HG02970 (cell line): Measurements from ENCODE around the gene INPP4A.
A peak's percentile ranks its signal among the peaks of the same experiment; 100 is the strongest.

Experiments used
- ATAC-seq: cut with Tn5 transposase; IDR thresholded peaks from one replicate; pipeline ENCODE4 v1.9.1; 2021; ENCODE audit warnings: mild to moderate bottlenecking, moderate library complexity, moderate number of reproducible peaks; ENCODE audit not compliant: unreplicated experiment, low FRiP score

Gene INPP4A

DNA sequence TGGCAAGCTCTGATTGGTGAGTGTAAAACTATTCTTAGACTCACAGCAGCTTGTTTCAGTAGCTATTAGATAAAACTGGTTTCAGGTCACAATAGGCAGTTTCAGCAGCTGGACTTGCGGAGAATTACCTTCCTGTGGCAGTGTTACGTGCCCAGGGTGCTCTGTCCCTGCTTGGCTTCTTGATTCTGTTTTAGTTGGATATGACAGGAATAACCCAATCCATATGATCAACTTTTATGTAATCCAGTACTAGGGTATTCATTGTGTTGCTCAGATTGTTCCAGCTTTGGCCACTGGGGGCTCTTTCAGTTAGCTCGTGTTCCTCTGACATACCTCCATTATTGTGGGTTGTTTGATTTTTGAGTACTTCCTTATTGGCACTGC, 43.1 kb downstream of the INPP4A start:
- ATAC-seq: peak; percentile 34

GRCh38 chr2:98488252-98488651, 43.6 kb downstream of the INPP4A start:
- ATAC-seq: no peak

DNA sequence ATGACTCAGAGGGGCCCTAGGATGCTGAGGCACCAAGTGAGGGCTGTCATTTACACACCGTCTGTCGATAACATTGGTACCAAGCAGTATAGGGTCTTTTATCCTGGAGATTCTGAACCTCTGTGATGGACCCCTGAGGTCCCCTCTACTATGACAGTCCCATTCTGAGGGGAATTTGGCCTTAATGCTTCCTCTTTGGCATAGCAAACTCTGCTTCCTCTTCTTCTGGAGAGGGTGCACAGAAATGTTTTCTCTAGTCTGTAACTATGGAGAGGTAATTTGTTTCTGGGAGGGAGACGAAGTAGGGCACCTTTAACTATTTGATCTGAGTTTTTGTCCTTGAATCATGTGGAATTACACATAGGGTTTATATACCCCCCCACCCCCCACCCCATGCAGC, 44.8 kb downstream of the INPP4A start:
- ATAC-seq: no peak

DNA sequence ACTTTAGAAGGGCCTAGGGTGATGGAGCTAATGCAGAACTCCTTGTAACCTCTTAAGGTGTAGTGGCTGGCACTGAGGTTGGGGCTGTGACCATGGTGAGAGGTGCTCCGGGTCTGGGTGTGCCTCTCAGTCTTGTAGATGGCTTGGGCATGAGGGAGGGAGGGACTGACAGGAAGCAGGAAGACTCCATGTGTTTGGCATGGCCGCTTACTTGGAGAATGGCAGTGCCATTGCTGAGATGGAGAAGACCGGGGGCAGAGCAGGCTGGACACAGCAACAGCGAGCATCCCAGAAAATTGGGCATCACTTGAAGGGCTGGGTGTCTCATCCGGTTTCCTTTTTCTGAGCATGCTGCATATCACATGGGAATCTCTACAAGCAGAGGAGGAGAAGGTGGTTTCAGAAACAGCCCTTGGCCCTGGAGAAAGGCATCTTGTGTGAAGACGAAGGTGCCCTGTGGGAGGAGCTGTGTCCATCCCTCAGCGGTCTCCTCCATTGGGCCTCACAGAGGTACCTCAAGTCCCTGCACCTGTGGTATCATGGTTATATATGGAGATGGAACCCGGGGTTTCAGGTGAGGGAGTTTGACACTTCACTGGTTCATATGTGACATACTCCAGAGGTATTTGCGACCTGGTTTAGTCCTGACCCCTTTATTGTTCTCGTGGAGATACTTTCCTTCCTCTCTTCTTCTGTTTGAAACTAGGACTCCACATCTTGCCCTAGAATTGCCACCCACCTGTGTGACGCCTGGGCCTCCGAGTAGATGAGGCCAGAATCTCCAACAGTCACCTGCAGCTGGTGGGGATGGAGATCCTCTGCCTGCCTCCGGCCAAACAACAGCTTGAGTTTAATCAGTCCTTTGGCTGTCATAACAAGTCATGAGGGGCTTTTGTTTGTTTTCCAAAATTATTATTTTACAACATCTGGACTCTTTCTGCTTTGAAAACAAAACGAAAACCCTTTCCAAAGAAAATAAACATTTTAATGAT, 45.6 kb downstream of the INPP4A start:
- no peak for ATAC-seq

- ATAC-seq: no peak
These were observed 47.8 kb downstream of the INPP4A start for GRCh38 chr2:98492441-98492840.

- no peak for ATAC-seq
These were observed 50.0 kb downstream of the INPP4A start for GRCh38 chr2:98494699-98495098.

DNA sequence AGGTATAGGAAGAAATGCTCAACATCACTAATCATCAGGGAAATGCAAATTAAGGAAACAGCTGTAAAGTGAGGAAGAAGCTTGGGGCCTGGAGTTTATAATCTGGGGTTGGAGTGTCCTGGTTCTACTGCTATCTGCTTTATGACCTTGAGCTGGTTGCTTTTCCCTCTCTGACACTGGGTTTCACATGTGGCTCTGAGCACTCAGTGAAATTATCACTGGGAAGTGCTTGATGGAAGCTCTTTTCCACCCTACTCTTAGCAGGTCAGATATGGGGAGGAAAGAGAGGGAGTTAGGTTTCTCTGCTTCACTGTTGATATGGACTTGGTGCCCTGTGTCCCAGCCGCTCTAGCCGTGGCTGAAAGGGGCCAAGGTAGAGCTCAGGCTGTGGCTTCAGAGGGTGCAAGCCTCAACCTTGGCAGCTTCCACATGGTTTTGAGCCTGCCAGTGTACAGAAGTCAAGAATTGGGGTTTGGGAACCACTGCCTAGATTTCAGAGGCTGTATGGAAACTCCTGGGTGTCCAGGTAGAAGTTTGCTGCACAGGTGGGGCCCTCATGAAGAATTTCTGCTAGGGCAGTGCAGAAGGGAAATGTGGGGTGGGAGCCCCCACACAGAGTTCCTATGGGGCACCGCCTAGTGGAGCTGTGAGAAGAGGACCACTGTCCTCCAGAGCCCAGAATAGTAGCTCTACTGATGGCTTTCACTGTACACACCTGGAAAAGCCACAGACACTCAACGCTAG, 52.3 kb downstream of the INPP4A start:
- ATAC-seq: no peak

GRCh38 chr2:98498703-98499440, 54.2 kb downstream of the INPP4A start:
- ATAC-seq: no peak

- ATAC-seq: no peak
These were observed 55.9 kb downstream of the INPP4A start for GRCh38 chr2:98500561-98500960.

GRCh38 chr2:98501223-98501622, 56.6 kb downstream of the INPP4A start:
- no peak for ATAC-seq

DNA sequence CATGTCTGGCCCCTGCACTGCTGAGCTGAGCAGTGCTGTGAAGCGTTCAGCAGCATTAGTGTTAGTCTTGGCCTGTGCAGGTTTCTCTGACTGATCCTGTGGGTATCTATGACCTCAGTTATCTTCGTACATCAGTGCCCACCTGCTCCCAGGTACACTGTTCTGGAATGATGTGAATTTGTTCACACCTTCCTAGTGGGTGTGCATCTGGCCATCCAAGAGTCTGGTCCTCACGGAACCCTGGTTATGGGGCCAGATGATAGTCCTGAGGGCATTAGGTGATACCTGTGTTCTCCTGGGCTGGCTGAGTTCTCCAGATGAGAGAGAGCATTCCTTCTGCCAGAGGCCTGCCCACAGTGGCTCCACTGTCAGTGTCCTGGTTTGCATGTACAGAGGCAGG, 57.2 kb downstream of the INPP4A start:
- no peak for ATAC-seq

GRCh38 chr2:98502556-98503335, 58.1 kb downstream of the INPP4A start:
- ATAC-seq: no peak

DNA sequence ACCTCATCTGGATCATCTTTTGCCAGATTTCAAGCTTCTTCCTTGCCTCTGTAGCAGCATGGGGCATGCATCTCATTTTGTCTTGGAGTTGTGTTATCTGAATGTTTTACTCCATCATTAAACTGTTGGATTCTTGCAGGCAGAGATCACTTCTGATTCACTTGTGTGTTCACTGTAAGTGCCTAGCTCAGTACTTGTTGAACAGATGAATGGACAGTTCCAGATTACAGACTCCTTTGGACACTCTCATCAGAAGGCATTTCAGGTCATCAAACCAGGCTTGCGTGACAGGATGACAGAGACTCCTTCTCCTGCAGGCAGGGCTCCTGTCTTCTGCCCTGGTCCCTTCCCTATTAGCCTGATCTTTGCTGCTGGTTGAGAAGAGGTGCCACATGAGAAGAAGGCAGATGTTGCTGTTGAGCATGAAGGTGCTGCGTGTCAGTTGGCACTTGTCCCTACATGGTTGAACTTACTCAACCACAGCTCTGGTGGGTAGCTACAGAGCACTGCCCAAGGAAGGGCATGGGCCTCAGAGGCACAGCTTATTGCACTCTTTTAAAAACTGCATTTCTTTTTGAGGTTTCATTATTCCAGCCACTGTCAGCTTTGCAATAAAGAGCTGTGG, 58.9 kb downstream of the INPP4A start:
- no peak for ATAC-seq

DNA sequence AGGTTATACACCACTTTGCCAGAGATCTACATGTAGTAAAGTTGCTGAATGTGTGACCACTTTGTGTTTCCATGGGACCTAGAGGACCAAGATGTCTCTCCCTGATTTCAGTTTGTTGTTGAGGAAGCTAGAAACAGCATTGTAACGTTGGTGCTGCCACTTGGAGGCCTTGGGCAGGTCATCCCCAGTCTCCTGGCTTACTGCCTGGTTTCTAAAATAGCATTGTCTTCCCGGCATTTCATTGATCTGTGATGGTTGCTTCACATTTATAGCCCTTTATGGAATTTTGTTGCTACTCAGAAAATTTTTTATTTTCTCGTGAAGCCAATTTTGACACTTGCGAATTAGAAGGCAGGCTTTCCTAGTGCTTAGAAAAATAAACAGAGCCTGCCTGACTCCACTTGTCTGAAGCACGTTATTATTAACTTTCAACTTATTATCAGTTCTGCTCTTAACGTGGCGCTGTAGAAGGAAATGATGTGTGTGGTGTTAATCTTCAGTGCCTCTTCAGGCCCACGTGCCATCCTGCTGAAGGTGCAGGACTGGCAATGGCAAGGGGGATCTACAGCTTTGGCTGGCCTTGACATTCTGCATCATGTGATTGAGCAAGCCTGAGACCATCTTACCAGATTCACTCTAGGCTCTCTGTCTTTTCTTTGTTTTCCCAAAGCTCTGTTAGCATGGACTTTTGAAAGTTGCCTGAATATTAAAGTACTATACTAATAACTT, 59.9 kb downstream of the INPP4A start:
- ATAC-seq: no peak

DNA sequence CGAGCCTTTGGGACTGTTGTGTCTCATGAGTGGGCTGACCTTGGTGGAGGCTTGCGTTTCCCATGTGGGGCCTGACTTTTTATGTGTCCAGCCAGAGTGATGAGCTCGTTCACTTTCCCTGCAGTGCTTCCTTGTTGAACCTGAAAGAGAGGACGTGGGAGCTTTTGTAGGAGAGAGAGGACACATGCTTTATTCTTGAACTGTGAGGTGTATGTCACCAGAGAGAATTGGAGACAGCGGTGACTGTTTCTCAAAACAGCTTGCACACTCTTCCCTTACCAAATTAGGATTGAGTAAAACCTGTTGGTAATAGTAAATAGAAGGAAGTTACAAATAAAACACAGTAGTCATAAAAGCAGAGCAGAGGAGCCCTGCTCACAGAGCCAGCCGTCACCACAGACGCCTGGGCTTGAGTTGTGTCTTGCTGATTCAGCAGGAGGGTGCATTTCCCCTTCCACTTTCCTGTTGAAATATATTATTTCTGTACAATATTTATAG, 60.7 kb downstream of the INPP4A start:
- no peak for ATAC-seq

GRCh38 chr2:98505971-98506664, 61.5 kb downstream of the INPP4A start:
- no peak for ATAC-seq

DNA sequence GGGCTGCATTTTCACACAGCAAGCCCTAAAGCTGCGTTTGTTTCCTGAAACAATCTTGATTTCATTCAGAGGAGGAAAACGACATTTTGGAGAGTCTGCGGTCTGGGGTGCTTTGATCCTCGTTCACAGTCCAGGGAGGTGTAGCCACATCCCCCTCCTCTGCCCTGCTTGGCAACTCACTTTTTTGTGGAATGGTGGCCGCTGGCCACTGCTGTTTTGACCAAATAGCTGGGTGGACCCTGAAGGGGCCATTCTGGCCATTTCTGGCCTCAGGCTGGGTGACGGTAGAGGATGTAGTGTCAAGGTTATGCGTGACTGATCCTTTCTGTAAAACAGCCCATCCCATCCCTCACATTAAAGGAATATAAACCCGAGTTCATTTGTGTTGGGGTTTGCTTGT, 62.2 kb downstream of the INPP4A start:
- ATAC-seq: no peak

- no peak for ATAC-seq
These were observed 62.8 kb downstream of the INPP4A start for GRCh38 chr2:98507461-98507860.
